NCI-H187 treated with DMSO at 0.1 percent for 48 hours (cell line): ENCODE measurements around the gene CTDSPL.
"Not testable (repeated sequence)": the region's sequence is repeated elsewhere in the genome, so short reads cannot be mapped to it uniquely, and the experiment has no call there.

Experiments
- DNase-seq: peaks from one replicate; lab custom pipeline; 2025; lab: John Stamatoyannopoulos, UW

Gene CTDSPL

GRCh38 chr3:37968813-37969595, 107.3 kb downstream of the CTDSPL start:
- DNase-seq = no peak

DNA sequence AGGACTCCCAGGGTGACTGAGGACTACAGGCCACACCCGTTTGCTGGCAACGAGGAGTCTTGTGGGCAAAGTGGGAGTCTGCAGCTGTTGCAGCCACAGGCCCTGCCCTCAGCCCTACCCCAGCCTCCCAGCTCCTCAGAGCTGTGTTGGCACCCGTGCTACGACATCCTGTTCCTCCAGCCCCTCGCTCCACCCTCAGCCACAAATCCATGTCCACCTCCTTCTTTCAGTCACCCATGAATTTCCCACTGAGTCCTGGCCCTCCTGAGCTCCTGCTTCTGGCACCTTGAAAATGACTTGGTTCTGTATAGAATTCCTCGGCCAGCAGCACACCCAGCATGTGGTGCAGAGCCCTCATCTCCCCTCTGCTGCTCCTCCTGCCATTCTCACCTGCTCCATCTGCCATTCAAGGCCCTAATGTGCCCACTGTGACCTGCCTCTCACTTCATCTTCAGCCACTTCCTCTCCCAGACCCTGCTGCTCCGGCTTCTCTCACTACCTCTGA, 108.0 kb downstream of the CTDSPL start:
- no peak for DNase-seq

DNA sequence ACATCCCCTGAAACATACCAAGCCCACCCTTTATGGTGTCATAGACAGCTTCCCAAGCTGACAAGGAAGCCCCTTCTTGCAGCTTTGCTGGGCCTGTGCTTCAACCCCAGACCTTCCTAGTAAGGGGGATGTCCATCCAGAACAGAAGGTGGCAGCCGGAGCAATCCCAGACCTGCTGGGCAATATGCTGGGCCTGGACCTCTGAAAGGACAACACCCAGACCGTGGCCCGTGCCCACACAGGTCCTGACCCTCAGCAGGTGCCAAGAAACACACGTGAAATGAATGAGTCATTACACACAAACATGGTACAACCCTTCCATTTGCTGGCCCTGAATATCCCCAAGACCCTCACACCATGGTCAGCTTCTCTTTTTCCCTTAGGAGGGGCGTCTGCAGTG, 109.1 kb downstream of the CTDSPL start:
- DNase-seq = no peak

- DNase-seq = no peak
Observed at GRCh38 chr3:37971467-37971866, 109.8 kb downstream of the CTDSPL start.

GRCh38 chr3:37972056-37972455, 110.4 kb downstream of the CTDSPL start:
- DNase-seq = not testable (repeated sequence)

DNA sequence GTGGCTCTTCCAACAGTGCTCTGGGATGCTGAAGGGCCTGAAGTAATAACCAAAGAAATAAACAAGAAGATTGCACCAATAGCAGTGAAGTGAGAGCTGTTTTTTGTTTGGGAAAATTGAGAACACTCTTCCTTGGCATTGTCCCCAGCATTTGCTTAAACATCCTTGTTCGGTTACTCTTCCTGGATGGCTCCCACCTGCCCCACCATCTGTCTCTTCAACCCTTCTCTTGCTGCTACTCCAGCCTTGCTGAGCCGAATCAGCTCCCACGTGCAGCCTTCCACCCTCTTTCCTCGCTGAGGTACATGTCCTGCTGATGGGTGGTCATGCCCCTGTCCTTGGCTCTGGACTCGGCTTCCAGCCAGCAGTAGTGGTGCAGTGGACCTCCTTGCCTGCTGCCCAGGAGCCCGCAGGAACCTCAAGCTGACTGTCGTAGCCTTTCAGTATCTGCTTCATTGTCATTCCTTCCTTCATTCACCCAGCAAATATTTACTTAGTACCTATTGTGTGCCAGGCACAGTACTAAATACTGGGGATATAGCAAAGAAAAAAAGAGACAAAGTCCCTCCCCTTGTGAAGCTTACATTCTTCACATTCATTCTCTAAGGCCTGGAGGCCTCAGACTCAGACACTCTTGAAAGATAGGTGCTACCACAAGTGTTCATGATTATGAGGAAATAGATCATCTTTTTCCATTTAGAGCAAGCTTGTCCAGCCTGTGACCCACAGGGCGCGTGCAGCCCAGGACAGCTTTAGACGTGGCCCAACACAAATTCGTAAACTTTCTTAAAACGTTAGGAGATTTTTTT, 111.8 kb downstream of the CTDSPL start:
- no peak for DNase-seq

- no peak for DNase-seq
Observed at GRCh38 chr3:37974121-37975083, 112.7 kb downstream of the CTDSPL start.

- no peak for DNase-seq
Observed at GRCh38 chr3:37979541-37980461, 118.1 kb downstream of the CTDSPL start.

DNA sequence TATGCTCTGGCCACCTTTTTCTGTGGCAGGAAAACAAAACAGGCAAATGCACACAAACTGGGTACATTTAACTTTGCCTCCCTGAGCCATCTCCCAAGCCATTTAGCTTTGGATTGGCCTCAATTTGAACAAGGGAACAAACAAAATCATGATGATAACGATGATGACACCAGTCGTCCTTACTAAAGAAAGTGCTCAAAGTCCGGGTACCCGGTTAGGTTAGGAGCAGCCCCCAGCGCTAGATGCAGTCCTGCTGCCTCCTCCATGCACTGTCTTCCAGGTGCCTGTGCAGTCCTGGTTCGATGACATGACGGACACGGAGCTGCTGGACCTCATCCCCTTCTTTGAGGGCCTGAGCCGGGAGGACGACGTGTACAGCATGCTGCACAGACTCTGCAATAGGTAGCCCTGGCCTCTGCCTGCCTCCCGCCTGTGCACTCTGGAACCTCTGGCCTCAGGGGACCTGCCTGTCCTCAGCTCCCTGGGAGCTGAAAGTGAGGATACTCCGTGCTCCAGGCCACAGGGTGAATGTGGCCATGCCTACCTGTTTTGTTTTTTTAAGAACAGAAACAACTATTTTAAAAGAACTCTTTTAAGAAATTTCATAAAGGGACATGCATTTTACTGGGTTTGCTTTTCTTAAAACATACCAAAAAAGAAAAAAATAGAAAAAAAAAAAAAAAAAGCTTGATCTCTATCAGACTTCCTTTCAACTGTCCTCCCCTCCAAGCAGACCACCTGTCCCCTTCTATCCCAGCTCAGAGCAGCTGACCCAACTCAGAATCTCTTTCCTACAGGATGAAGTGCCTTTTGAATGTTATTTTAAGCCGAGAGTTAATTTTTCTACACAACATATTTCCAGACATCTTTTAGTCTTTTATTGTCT, 119.0 kb downstream of the CTDSPL start:
- no peak for DNase-seq

- no peak for DNase-seq
Observed at GRCh38 chr3:37981348-37981664, 119.6 kb downstream of the CTDSPL start.

DNA sequence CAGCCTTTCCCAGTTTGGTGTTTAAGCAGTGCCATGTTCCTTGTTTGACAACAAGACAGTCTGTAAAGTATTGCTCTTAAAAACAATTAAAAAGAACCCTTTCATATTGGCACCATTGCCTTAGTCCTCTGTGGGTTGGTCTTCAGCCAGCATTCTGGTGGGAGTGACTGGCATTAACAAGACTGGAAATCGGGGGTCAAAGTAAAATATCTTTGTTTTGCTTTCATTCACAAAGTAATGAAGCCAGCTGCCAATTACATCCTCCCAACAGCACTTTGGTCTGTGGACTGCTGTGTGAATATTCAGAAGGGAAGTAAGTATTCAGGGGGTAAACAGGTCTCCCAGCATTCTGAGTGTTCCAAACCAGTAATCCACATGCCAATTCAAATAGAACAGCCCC, 120.7 kb downstream of the CTDSPL start:
- no peak for DNase-seq

DNA sequence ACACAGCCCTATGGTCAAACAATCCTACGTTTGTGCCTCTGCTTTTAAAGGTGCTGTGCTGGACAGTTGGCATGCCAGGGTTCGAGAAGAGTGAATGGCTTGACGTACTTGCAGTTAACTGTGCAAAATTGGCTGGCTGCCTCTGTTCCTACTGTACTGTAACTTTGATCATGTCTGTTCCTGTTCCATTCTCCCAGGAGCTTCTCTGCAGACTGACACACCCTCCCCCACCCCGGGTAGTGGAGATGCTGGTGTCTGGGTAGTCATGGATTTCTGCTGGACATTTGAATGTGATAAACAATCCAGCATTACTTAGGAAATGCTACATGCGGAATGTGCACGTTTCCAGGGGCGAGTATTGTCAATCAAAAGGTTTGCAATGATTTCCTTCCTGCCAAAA, 122.4 kb downstream of the CTDSPL start:
- DNase-seq = no peak

- no peak for DNase-seq
Observed at GRCh38 chr3:37984596-37984995, 122.9 kb downstream of the CTDSPL start.

DNA sequence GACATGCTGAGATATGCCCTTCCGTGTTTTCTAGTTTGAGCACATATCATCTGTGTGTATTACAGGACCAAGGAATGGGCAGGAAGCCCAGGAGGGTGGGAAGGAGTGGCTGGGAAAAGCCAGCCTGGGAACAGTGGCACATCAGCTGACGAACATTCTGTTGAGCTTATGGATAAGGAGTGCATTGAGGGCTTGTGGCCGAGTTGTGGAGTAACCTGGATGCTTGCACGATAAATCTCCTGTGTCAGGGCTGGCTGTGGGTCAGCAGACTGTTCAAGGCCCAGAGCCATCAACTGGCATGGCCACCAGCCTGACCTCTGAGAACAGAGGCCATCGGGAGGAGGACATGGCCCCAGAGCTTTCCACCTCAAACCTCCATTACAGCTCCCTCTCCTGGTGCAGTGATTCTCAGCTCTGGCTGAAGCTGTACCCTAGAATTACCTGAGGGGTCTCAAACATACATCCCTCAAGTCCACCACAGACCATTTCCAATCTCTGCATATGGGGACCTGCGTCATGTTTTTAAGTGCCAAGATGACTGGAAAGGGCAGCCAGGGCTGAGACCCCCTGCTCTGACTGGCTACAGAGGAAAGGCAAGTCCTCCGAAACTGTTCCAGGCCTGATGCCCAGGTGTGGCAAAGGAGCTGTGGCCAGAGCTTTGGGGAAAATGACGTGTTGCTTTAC, 124.1 kb downstream of the CTDSPL start:
- no peak for DNase-seq

DNA sequence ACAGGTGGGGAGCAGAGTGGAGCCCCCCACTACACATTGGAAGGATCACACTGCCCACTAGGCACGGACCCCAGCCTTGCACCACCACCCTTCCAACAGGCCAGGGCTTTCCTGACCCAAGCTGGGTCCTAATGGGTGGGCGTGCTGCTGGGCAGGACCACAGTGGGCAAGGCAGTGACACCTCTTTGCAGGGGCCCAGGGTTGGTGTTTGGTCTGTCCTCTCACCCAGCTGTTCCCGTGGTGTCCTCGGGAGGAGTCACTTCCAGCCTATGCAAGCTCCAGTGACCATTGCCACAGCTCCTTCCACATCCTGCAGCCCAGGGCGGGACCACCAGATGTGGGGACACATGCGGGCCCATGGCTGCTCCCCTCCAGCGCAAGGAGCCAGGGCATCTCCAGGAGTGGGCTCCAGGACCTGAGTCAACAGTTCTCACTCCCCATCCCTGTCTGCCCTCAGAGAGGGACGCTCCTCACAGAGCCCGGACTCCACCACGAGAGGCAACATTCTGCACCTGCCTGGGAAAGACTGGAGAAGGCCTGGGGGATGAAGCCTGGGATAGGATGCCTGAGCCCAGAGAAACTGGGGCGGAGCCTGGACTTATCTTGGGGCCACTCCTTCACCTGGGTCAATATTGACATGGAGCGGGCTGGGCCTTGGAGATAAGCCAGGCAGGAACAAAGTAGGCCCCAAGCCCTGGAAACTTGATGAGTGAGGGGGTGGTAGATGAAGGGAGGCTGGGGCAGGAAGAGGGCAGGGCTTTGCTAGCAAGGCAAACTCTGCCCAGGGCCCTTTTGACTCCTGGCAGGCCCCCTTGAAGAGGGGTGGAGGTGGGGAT, 125.0 kb downstream of the CTDSPL start:
- no peak for DNase-seq

- DNase-seq = no peak
Observed at GRCh38 chr3:37987315-37987697, 125.6 kb downstream of the CTDSPL start.

DNA sequence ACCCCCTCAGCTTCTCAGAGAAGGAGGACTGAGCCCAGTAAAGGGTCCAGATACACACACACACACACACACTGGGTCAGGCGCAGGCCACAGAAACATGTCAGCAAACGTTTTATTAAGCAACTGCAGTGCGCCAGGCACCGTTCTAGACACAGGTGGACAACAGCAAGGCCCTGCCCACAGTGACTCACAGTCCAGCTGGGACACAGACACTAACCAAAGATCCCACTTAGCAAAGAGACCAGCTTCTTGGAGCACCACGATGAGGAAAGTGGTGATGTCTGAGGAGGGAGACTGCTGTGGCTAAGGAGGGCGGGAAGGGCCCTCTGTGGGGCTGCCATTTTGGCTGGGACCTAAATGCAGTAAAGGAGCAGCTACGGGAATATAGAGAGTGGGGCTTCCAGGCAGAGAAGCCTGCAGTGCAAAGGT, 126.1 kb downstream of the CTDSPL start:
- DNase-seq = no peak

GRCh38 chr3:37988376-37988775, 126.7 kb downstream of the CTDSPL start:
- not testable (repeated sequence) for DNase-seq
